HG02840 (cell line): ENCODE measurements around the gene LRRC45.

Experiments
- ATAC-seq: cut with Tn5 transposase; IDR thresholded peaks from one replicate; pipeline ENCODE4 v1.9.1; 2021; ENCODE audit warnings: mild to moderate bottlenecking, moderate library complexity, moderate number of reproducible peaks; ENCODE audit not compliant: unreplicated experiment, low FRiP score

Gene LRRC45

GRCh38 chr17:81993729-81994592 is 29.1 kb upstream of the LRRC45 start:
- ATAC-seq: no peak

- no peak for ATAC-seq
Observed at GRCh38 chr17:81994593-81995462, 28.3 kb upstream of the LRRC45 start.

GRCh38 chr17:81995463-81996231 is 27.5 kb upstream of the LRRC45 start:
- no peak for ATAC-seq

GRCh38 chr17:81996232-81996756 is 26.8 kb upstream of the LRRC45 start:
- ATAC-seq: no peak

GRCh38 chr17:81996757-81997441 is 26.2 kb upstream of the LRRC45 start:
- ATAC-seq: no peak

GRCh38 chr17:81998212-81998611 is 24.9 kb upstream of the LRRC45 start:
- no peak for ATAC-seq

- no peak for ATAC-seq
Observed at GRCh38 chr17:81998691-81999438, 24.2 kb upstream of the LRRC45 start.

GRCh38 chr17:81999587-81999975 is 23.5 kb upstream of the LRRC45 start:
- no peak for ATAC-seq

GRCh38 chr17:81999976-82000802 is 22.9 kb upstream of the LRRC45 start:
- ATAC-seq: no peak

GRCh38 chr17:82000803-82001570 is 22.1 kb upstream of the LRRC45 start:
- no peak for ATAC-seq

- ATAC-seq: no peak
Observed at GRCh38 chr17:82001571-82002056, 21.5 kb upstream of the LRRC45 start.

- ATAC-seq: no peak
Observed at GRCh38 chr17:82003411-82004381, 19.4 kb upstream of the LRRC45 start.

GRCh38 chr17:82004517-82005455 is 18.3 kb upstream of the LRRC45 start:
- no peak for ATAC-seq

- no peak for ATAC-seq
Observed at GRCh38 chr17:82005701-82006348, 17.3 kb upstream of the LRRC45 start.
